ENCODE data around the gene FXN. TPM values are rescaled to one million over a fixed set of nuclear protein-coding genes. Genes with fewer than 3 reads are reported as not detected.
"Not testable (repeated sequence)": the region's sequence is repeated elsewhere in the genome, so short reads cannot be mapped to it uniquely, and the experiment has no call there.

The FXN gene
- total RNA-seq, 4 donors from 2014 or later, result 2.4 to 7.3 (median 5.2) TPM

GRCh38 chr9:69104830-69105527 lies 69.4 kb downstream of the FXN start:
- H3K9me3 ChIP-seq, result no peaks in the 10 kb centered on the region
- TF ChIP-seq EP300 (IDR thresholded peaks at IDR 0.05), result no peak
- no peak for TF ChIP-seq CTCF (IDR thresholded peaks at IDR 0.05)
- no peak for TF ChIP-seq POLR2A (IDR thresholded peaks at IDR 0.05)
- WGBS, 2 donors, result 40 to 44% methylated on average over 2 of the region's 2 CpGs
- peaks cover 0 to 3% (median 0%) of the 10 kb centered on the region in 4 donors for H3K4me1 ChIP-seq
- H3K27ac ChIP-seq, result no peak overlapping the region
- no peak overlapping the region for H3K4me3 ChIP-seq
- no peaks in the 10 kb centered on the region for H3K36me3 ChIP-seq
- no peak for DNase-seq (ENCODE audit: low spot score in 2 of 2)
- H3K27me3 ChIP-seq, result no peaks in the 10 kb centered on the region

- Histone ChIP-seq H3K4me3 (no peak overlapping the region), H3K36me3 (no peaks in the 10 kb centered on the region), H3K27ac (no peak overlapping the region), H3K27me3 (no peaks in the 10 kb centered on the region), H3K9me3 (no peaks in the 10 kb centered on the region), H3K4me1 (peaks cover 0 to 3% (median 0%) of the 10 kb centered on the region in 4 donors)
- DNase-seq (ENCODE audit: low spot score in 2 of 2), result no peak
- no peak for TF ChIP-seq CTCF (IDR thresholded peaks at IDR 0.05)
- TF ChIP-seq EP300 (IDR thresholded peaks at IDR 0.05), result no peak
- no peak for TF ChIP-seq POLR2A (IDR thresholded peaks at IDR 0.05)
- WGBS, 2 donors, result 61 to 64% methylated on average over 3 of the region's 3 CpGs
Observed at GRCh38 chr9:69107771-69108170, 72.2 kb downstream of the FXN start.

- not testable (repeated sequence) for H3K9me3 ChIP-seq; DNase-seq (ENCODE audit: low spot score in 2 of 2); H3K4me1 ChIP-seq; H3K27ac ChIP-seq; H3K27me3 ChIP-seq; H3K36me3 ChIP-seq; H3K4me3 ChIP-seq
- WGBS, 2 donors, result 96 to 98% methylated on average over 14 of the region's 14 CpGs
Observed at GRCh38 chr9:69108706-69109105, 73.2 kb downstream of the FXN start.

- no peak overlapping the region for H3K27ac ChIP-seq
- H3K9me3 ChIP-seq, result no peaks in the 10 kb centered on the region
- no peak for DNase-seq (ENCODE audit: low spot score in 2 of 2)
- 70 to 92% methylated on average over 4 of the region's 4 CpGs for WGBS, 2 donors
- TF ChIP-seq EP300 (IDR thresholded peaks at IDR 0.05), result no peak
- no peak for TF ChIP-seq CTCF (IDR thresholded peaks at IDR 0.05)
- no peak for TF ChIP-seq POLR2A (IDR thresholded peaks at IDR 0.05)
- H3K4me1 ChIP-seq, result peaks cover 0 to 3% (median 0%) of the 10 kb centered on the region in 4 donors
- H3K36me3 ChIP-seq, result no peaks in the 10 kb centered on the region
- H3K4me3 ChIP-seq, result no peak overlapping the region
- no peaks in the 10 kb centered on the region for H3K27me3 ChIP-seq
Observed at GRCh38 chr9:69109152-69109551, 73.6 kb downstream of the FXN start.

- not testable (repeated sequence) for H3K36me3 ChIP-seq, H3K27ac ChIP-seq
- WGBS, 2 donors, result 97% methylated on average over 17 of the region's 17 CpGs
Observed at GRCh38 chr9:69112646-69113045, 77.1 kb downstream of the FXN start.

GRCh38 chr9:69115621-69116020 lies 80.1 kb downstream of the FXN start:
- no peak for DNase-seq (ENCODE audit: low spot score in 2 of 2)
- peaks cover 0 to 12% (median 4%) of the 10 kb centered on the region in 4 donors for H3K4me1 ChIP-seq
- 61 to 75% methylated on average over 1 of the region's 1 CpG for WGBS, 2 donors
- H3K4me3 ChIP-seq, result no peak overlapping the region
- no peaks in the 10 kb centered on the region for H3K27me3 ChIP-seq
- no peaks in the 10 kb centered on the region for H3K36me3 ChIP-seq
- no peaks in the 10 kb centered on the region for H3K9me3 ChIP-seq
- H3K27ac ChIP-seq, result peak overlapping the region in 1 of 4 donors; percentile 32
- TF ChIP-seq CTCF (IDR thresholded peaks at IDR 0.05), result peak in 1 of 5 experiments; percentile 19
- TF ChIP-seq EP300 (IDR thresholded peaks at IDR 0.05), result peak in 1 of 2 donors; percentile 49
- no peak for TF ChIP-seq POLR2A (IDR thresholded peaks at IDR 0.05)

More at GRCh38 chr9:69112646-69113045, 77.1 kb downstream of the FXN start:
- not testable (repeated sequence) for H3K27me3 ChIP-seq; H3K4me3 ChIP-seq; DNase-seq (ENCODE audit: low spot score in 2 of 2); H3K9me3 ChIP-seq; H3K4me1 ChIP-seq
